ENCODE data around the gene SOX4. TPM values are rescaled to one million over a fixed set of nuclear protein-coding genes. Genes with fewer than 3 reads are reported as not detected.

Gene SOX4
- total RNA-seq, 1 experiment from 2014 or later, result 7.9 TPM

DNA sequence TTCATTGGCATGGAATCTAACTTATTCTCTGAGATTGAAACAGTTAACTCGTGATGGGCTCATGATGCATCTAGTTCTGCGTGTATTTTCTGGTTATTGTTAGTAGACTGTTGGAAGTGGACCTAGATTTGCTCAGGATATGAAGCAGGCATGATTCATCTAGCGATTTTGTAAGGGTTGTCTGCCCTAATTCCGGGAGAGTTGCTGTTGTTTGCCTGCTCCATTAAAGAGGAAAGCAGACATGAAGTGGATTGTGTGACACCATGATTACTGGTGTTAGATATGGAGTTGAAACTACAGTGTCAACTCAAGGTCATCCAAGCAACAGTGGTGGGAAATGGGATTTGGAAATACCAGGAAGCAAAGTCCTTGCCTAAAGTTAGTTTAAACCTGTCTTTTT lies 41.0 kb downstream of the SOX4 start:
- peak; percentile 55 for DNase-seq
- H3K27me3 ChIP-seq, result no peaks in the 10 kb centered on the region
- no peak overlapping the region for H3K4me3 ChIP-seq
- H3K9me3 ChIP-seq, result no peaks in the 10 kb centered on the region
- H3K36me3 ChIP-seq, result no peaks in the 10 kb centered on the region

- no peak overlapping the region for H3K4me3 ChIP-seq
- no peaks in the 10 kb centered on the region for H3K9me3 ChIP-seq
- no peaks in the 10 kb centered on the region for H3K36me3 ChIP-seq
- no peak for DNase-seq
- H3K27me3 ChIP-seq, result no peaks in the 10 kb centered on the region
Measured at GRCh38 chr6:21636876-21637275, 43.3 kb downstream of the SOX4 start.

DNA sequence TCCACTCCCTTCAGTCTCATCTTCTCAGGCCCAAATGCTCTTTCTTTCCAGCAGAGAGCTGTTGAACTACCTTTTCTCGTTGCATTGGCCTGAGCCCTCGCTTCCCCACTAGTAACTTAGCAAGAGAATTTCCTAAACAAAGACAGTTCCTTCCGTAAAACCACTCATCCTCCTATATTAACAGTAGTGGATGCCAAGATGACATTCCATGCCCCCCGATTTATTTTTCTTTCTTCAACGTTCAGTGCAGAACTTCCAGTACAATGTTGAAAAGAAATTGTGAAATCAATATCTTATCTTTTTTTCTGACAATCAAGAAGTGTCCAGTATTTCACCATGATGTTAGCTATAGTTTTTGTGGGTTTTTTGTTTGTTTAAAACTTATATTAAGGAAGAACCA lies 45.8 kb downstream of the SOX4 start:
- no peak for DNase-seq
- Histone ChIP-seq H3K9me3 (no peaks in the 10 kb centered on the region), H3K27me3 (no peaks in the 10 kb centered on the region), H3K4me3 (no peak overlapping the region), H3K36me3 (no peaks in the 10 kb centered on the region)

Measured in MG63 (cell line).